ENCODE data around the gene ELMO3.

- TF ChIP-seq CTCF (IDR thresholded peaks at IDR 0.05) (no peak), POLR2A (IDR thresholded peaks at IDR 0.05) (no peak)
These were observed 1.2 kb upstream of the ELMO3 start for GRCh38 chr16:67197704-67198103.

All from esophagus squamous epithelium (tissue), 4 donors.